PFSK-1 (cell line): ENCODE measurements around the gene SLC4A3.

Experiments used
- FOXP2 ChIP-seq: optimal IDR thresholded peaks from 2 replicates; pipeline ENCODE3; 2011; ENCODE audit warnings: borderline replicate concordance, control low read depth, inconsistent platforms; ENCODE audit not compliant: insufficient read depth; ENCODE audit errors: extremely low read length, extremely low read depth
- POLR2AphosphoS5 ChIP-seq: IDR thresholded peaks from 2 replicates; pipeline ENCODE4 v1.6.1; 2012; ENCODE audit warnings: low read depth, mild to moderate bottlenecking, control low read depth, low read length, moderate library complexity
- SIN3A ChIP-seq: IDR thresholded peaks from 2 replicates; pipeline ENCODE4 v1.6.1; 2012; ENCODE audit warnings: mild to moderate bottlenecking, low read length, moderate library complexity, borderline replicate concordance; ENCODE audit not compliant: insufficient read depth
- TAF1 ChIP-seq: IDR thresholded peaks from 2 replicates; pipeline ENCODE4 v1.6.1; 2012; ENCODE audit warnings: low read length, control low read depth, borderline replicate concordance; ENCODE audit not compliant: insufficient read depth
- TF ChIP-seq, protein P1 (sequence below), 2 experiments: IDR thresholded peaks; 2 replicates each; pipeline versions ENCODE4 v1.6.1 to v1.8.0; 2011 to 2012; ENCODE audit warnings: low read depth in 2 of 2, low read length in 2 of 2, control low read depth in 1 of 2, inconsistent platforms in 1 of 2, mild to moderate bottlenecking in 1 of 2, moderate library complexity in 1 of 2; ENCODE audit not compliant: insufficient read depth in 1 of 2

SLC4A3 gene

DNA sequence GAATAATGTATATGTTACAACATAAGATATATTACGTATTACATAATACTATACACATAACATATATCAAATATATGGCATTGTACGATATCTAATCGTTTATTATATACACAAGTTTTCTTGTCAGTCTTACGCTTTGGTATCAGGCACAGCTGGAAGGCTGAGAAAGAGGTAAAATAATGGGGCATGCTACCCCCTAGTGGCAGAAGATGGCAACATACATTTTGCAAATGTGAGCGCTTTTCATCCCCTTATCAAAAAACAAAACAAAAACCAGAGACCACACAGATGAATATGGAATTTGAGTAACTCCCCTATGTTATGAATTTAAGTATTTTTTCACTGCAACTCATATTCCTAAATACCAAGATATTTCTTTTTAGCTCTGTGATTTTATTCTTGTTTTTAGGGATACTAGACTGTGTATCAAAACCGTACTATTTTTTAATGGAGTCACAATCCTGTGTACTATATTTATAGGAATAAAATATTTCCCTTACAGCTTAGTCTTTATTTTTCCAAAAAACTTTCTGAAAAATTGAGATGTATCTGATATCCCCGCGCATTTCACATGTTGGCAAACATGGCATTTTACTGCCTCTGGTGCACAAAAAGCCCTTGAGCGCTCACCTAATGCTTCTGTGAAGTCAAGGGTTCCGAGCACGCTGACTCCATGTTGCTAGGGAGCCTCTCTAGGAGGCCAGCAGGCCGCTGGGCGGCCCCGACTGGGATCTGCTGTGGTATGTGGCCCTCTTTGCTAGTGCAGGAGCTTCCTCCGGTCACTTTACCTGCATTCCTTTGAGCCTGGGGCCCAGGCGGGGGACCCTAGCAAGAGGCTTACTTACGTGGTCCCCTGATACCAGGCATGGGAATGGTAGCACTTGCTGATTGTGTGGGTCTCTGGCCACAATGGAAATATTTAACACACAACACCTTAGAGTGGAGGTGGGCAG lies 62.5 kb downstream of the SLC4A3 start:
- TF ChIP-seq TAF1 (no peak), POLR2AphosphoS5 (no peak)

DNA sequence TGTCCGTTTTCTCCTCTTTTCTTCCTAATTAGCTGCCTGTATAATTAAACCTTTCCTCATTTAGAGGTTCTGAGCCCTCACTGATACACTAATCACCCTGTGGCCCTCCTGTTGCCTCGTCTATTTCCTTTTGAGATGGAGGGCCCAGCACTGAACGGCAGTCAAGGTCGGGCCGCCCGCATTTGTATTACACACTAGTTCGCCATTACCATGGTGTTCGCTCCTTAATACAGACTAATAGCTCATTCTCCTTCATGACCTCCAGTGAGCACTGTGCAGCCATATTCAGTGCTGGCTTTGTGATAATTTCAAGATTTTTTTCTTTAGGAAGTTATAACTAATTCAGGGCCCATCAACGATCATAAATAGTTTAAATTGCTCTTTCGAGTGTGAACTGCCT lies 64.1 kb downstream of the SLC4A3 start:
- TF ChIP-seq FOXP2 (no peak), POLR2AphosphoS5 (no peak), TAF1 (no peak), SIN3A (no peak)
- TF ChIP-seq, protein P1, sequence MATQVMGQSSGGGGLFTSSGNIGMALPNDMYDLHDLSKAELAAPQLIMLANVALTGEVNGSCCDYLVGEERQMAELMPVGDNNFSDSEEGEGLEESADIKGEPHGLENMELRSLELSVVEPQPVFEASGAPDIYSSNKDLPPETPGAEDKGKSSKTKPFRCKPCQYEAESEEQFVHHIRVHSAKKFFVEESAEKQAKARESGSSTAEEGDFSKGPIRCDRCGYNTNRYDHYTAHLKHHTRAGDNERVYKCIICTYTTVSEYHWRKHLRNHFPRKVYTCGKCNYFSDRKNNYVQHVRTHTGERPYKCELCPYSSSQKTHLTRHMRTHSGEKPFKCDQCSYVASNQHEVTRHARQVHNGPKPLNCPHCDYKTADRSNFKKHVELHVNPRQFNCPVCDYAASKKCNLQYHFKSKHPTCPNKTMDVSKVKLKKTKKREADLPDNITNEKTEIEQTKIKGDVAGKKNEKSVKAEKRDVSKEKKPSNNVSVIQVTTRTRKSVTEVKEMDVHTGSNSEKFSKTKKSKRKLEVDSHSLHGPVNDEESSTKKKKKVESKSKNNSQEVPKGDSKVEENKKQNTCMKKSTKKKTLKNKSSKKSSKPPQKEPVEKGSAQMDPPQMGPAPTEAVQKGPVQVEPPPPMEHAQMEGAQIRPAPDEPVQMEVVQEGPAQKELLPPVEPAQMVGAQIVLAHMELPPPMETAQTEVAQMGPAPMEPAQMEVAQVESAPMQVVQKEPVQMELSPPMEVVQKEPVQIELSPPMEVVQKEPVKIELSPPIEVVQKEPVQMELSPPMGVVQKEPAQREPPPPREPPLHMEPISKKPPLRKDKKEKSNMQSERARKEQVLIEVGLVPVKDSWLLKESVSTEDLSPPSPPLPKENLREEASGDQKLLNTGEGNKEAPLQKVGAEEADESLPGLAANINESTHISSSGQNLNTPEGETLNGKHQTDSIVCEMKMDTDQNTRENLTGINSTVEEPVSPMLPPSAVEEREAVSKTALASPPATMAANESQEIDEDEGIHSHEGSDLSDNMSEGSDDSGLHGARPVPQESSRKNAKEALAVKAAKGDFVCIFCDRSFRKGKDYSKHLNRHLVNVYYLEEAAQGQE (IDR thresholded peaks at IDR 0.05; ENCODE audit: insufficient read depth in 1 of 2, low read depth in 2 of 2, low read length in 2 of 2) = no peak
